Activated B cell treated with CpG ODN at 0.5 μM for 24 hours (primary cell): ENCODE data around the gene PPP2R5A. TPM values are rescaled to one million over a fixed set of nuclear protein-coding genes. Genes with fewer than 3 reads are reported as not detected.

Source experiments
- ATAC-seq: fragments of 200-7000 bp; cut with Tn5 transposase; one replicate; pipeline ENCODE4 v1.10.0; 2021; ENCODE audit warnings: low read depth, mild to moderate bottlenecking, moderate library complexity
- CTCF ChIA-PET: fragments of 350-600 bp; sonication (Branson Sonifier 250); formaldehyde crosslinking; loops from one replicate; lab custom pipeline; 2021; ENCODE audit warnings: antibody characterized with exemption; lab: Charles Lee
- POLR2A ChIA-PET: fragments of 350-600 bp; sonication (Branson Sonifier 250); formaldehyde crosslinking; loops from one replicate; lab custom pipeline; 2021; ENCODE audit warnings: antibody characterized with exemption; lab: Charles Lee
- DNase-seq: peaks from one replicate; pipeline ENCODE4 v3.0.0; 2022
- H3K27ac Mint-ChIP-seq: one replicate; pipeline ENCODE4 v1.8.0; 2020; ENCODE audit warnings: mixed read lengths
- H3K27me3 Mint-ChIP-seq: one replicate; pipeline ENCODE4 v1.8.0; 2021; ENCODE audit warnings: mixed read lengths
- H3K36me3 Mint-ChIP-seq: one replicate; pipeline ENCODE4 v1.8.0; 2021; ENCODE audit warnings: low read depth, mixed read lengths
- H3K4me1 Mint-ChIP-seq: one replicate; pipeline ENCODE4 v1.8.0; 2021; ENCODE audit warnings: mixed read lengths
- H3K4me3 Mint-ChIP-seq: one replicate; pipeline ENCODE4 v1.8.0; 2020; ENCODE audit warnings: mild to moderate bottlenecking, mixed read lengths
- H3K9me3 Mint-ChIP-seq: one replicate; pipeline ENCODE4 v1.8.0; 2020; ENCODE audit warnings: mixed read lengths
- intact Hi-C: fragments of 100-400 bp; cut with micrococcal nuclease; formaldehyde crosslinking; loops from one replicate; pipeline ENCODE4 v1.15.1; 2024
- total RNA-seq: library from RNA; stranded (reverse); gene quantifications from 2 replicates; pipeline ENCODE4 v1.2.3, GENCODE V29; 2022
- TF ChIP-seq, protein P1 (sequence below): fragments of 200-600 bp; IDR thresholded peaks from one replicate; pipeline ENCODE4 v1.8.0; 2022; ENCODE audit warnings: antibody characterized with exemption, mild to moderate bottlenecking

Gene PPP2R5A
- total RNA-seq, 1 donor from 2014 or later, result 31.6 TPM

- TF ChIP-seq, protein P1, sequence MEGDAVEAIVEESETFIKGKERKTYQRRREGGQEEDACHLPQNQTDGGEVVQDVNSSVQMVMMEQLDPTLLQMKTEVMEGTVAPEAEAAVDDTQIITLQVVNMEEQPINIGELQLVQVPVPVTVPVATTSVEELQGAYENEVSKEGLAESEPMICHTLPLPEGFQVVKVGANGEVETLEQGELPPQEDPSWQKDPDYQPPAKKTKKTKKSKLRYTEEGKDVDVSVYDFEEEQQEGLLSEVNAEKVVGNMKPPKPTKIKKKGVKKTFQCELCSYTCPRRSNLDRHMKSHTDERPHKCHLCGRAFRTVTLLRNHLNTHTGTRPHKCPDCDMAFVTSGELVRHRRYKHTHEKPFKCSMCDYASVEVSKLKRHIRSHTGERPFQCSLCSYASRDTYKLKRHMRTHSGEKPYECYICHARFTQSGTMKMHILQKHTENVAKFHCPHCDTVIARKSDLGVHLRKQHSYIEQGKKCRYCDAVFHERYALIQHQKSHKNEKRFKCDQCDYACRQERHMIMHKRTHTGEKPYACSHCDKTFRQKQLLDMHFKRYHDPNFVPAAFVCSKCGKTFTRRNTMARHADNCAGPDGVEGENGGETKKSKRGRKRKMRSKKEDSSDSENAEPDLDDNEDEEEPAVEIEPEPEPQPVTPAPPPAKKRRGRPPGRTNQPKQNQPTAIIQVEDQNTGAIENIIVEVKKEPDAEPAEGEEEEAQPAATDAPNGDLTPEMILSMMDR, result no peak
- Mint-ChIP-seq H3K36me3 (peaks cover 42% of the 10 kb centered on the region), H3K27me3 (no peaks in the 10 kb centered on the region), H3K27ac (no peak overlapping the region), H3K9me3 (peaks cover 5% of the 10 kb centered on the region), H3K4me1 (peaks cover 11% of the 10 kb centered on the region), H3K4me3 (no peak overlapping the region)
- ChIA-PET POLR2A (interaction anchor here (0.5 kb wide), 1 partner anchor 26 kb away, joined by 3 read pairs; no protein-coding TSS in a partner anchor), CTCF (interaction anchor here (1.1 kb wide), 1 partner anchor 33 kb away, joined by 4 read pairs; no protein-coding TSS in a partner anchor)
- intact Hi-C loops, result no loop called here
- DNase-seq (no peak), ATAC-seq (no peak)
Measured at GRCh38 chr1:212397171-212397570, 112.0 kb downstream of the PPP2R5A start.

DNA sequence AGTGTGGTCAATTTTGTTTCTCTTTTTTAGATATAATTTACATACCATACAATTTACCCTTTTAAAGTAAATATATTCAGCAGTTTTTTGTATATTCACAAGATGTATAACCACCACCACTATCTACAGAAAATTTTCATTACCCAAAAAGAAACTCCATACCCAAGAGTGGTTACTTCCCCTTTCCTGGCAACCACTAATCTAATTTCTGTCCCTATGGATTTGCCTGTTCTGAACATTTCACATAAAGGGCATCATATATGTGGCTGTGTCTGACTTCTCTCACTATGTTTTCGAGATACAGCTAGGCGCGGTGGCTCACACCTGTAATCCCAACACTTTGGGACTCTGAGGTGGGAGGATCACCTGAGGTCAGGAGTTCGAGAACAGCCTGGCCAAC lies 115.8 kb downstream of the PPP2R5A start:
- TF ChIP-seq, protein P1, result no peak
- H3K27me3 Mint-ChIP-seq, result no peaks in the 10 kb centered on the region
- peaks cover 5% of the 10 kb centered on the region for H3K9me3 Mint-ChIP-seq
- CTCF ChIA-PET, result no interaction called here
- H3K4me3 Mint-ChIP-seq, result no peak overlapping the region
- intact Hi-C loops, result loop anchor here (5.0 kb wide), 1 partner anchor 56 kb away; no protein-coding TSS in a partner anchor
- H3K36me3 Mint-ChIP-seq, result peaks cover 56% of the 10 kb centered on the region
- POLR2A ChIA-PET, result interaction anchor here (0.7 kb wide), 1 partner anchor 16 kb away, joined by 14 read pairs; no protein-coding TSS in a partner anchor
- H3K27ac Mint-ChIP-seq, result no peak overlapping the region
- no peak for DNase-seq
- peaks cover 9% of the 10 kb centered on the region for H3K4me1 Mint-ChIP-seq
- ATAC-seq, result no peak

DNA sequence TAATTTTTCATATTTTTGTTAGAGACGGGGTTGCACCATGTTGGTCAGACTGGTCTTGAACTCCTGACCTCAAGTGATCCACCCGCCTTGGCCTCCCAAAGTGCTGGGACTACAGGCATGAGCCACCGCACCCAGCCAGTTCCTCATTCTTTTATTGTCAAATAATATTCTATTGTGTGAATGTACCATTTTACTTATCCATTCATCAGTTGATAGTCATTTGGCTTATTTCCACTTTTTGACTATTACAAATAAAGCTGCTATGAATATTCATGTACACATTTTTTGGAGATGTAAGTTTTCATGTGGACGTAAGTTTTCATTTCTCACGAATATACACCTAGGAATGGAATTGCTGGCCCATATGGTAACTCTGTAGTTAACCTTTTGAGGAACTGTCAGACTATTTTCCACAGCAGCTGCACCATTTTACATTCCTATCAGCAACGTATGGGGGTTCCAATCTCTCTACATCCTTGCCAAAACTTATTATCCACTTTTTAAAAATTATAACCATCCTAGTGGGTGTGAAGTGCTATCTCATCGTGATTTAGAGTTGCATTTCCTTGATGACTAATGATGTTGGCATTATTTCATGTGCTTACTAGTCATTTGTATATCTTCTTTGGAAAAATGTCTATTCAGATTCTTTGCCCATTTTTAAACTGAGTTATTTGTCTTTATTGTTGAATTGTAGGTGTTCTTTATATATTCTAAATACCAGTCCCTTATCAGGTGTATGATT lies 116.8 kb downstream of the PPP2R5A start:
- Mint-ChIP-seq H3K4me1 (peaks cover 9% of the 10 kb centered on the region), H3K36me3 (peaks cover 57% of the 10 kb centered on the region), H3K9me3 (peaks cover 4% of the 10 kb centered on the region), H3K27me3 (no peaks in the 10 kb centered on the region), H3K27ac (no peak overlapping the region), H3K4me3 (no peak overlapping the region)
- TF ChIP-seq, protein P1, result no peak
- intact Hi-C loops, result loop anchor here (5.0 kb wide), 1 partner anchor 55 kb away; no protein-coding TSS in a partner anchor
- CTCF ChIA-PET, result no interaction called here
- POLR2A ChIA-PET, result no interaction called here
- ATAC-seq (no peak), DNase-seq (no peak)

GRCh38 chr1:212402666-212403321 lies 117.6 kb downstream of the PPP2R5A start:
- DNase-seq (no peak), ATAC-seq (no peak)
- Mint-ChIP-seq H3K9me3 (no peaks in the 10 kb centered on the region), H3K4me3 (no peak overlapping the region), H3K27me3 (no peaks in the 10 kb centered on the region), H3K4me1 (peaks cover 9% of the 10 kb centered on the region), H3K27ac (no peak overlapping the region), H3K36me3 (peaks cover 57% of the 10 kb centered on the region)
- intact Hi-C loops, result loop anchor here (5.0 kb wide), 1 partner anchor 55 kb away; no protein-coding TSS in a partner anchor
- ChIA-PET CTCF (no interaction called here), POLR2A (no interaction called here)
- TF ChIP-seq, protein P1, result no peak
